ENCODE data around the gene EXOSC7. TPM values are rescaled to one million over a fixed set of nuclear protein-coding genes. Genes with fewer than 3 reads are reported as not detected.

The EXOSC7 gene
- total RNA-seq, 1 experiment from 2014 or later, result 70.9 TPM

DNA sequence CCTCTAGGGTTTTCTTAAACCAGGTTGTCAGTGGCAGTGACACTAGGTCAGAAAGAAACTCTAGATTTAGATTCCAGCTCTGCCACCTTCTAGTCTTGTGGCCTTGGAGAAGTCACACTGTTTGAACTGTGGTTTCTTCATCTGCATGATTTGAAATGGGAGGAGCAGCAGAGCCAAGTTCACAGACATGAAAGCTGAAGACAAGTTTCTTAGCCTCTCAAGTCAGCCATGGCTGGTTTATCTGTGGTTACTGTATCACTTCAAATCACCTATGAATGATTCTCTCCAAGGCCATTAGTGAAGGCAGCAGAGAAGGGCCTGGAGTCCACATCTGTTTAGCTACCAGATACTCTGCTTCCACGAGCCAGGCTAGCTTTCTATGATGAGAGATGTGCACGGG lies 65.6 kb downstream of the EXOSC7 start:
- no peaks in the 10 kb centered on the region for H3K9me3 ChIP-seq
- no peaks in the 10 kb centered on the region for H3K4me1 ChIP-seq
- TF ChIP-seq, protein P1, sequence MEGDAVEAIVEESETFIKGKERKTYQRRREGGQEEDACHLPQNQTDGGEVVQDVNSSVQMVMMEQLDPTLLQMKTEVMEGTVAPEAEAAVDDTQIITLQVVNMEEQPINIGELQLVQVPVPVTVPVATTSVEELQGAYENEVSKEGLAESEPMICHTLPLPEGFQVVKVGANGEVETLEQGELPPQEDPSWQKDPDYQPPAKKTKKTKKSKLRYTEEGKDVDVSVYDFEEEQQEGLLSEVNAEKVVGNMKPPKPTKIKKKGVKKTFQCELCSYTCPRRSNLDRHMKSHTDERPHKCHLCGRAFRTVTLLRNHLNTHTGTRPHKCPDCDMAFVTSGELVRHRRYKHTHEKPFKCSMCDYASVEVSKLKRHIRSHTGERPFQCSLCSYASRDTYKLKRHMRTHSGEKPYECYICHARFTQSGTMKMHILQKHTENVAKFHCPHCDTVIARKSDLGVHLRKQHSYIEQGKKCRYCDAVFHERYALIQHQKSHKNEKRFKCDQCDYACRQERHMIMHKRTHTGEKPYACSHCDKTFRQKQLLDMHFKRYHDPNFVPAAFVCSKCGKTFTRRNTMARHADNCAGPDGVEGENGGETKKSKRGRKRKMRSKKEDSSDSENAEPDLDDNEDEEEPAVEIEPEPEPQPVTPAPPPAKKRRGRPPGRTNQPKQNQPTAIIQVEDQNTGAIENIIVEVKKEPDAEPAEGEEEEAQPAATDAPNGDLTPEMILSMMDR (IDR thresholded peaks at IDR 0.05; ENCODE audit: insufficient read depth in 1 of 2, low read depth in 1 of 2, low read length in 1 of 2, severe bottlenecking in 1 of 2, unreplicated experiment in 1 of 2), result no peak
- no TSS peak for BruUV-seq (replicated peaks)
- Mint-ChIP-seq H3K4me3 (ENCODE audit: unreplicated experiment) (no peak overlapping the region), H3K27ac (ENCODE audit: unreplicated experiment) (no peak overlapping the region), H3K27me3 (ENCODE audit: insufficient read depth, unreplicated experiment) (peaks cover 4% of the 10 kb centered on the region), H3K4me1 (ENCODE audit: low read depth, unreplicated experiment) (peaks cover 6% of the 10 kb centered on the region), H3K36me3 (ENCODE audit: insufficient read depth, unreplicated experiment) (no peaks in the 10 kb centered on the region), H3K9me3 (ENCODE audit: unreplicated experiment) (no peaks in the 10 kb centered on the region)
- POLR2A ChIA-PET, result no interaction called here
- CTCF ChIA-PET, result interaction anchor here (0.7 to 3.8 kb wide), 5 partner anchors 9 to 168 kb away, joined by 3 to 66 read pairs (median 3); no protein-coding TSS in a partner anchor
- no peak overlapping the region for H3K4me3 ChIP-seq (ENCODE audit: low read depth, low read length)
- no peaks in the 10 kb centered on the region for H3K36me3 ChIP-seq (ENCODE audit: control insufficient read depth, insufficient read depth, low read length)
- intact Hi-C loops (cut with micrococcal nuclease; ENCODE audit: unreplicated experiment), result loop anchor here (2.0 kb wide), 1 partner anchor 457 kb away; no protein-coding TSS in a partner anchor
- no peak for DNase-seq
- no peaks in the 10 kb centered on the region for H3K27me3 ChIP-seq (replicated peaks; ENCODE audit: control insufficient read depth, insufficient read depth, low read length)

DNA sequence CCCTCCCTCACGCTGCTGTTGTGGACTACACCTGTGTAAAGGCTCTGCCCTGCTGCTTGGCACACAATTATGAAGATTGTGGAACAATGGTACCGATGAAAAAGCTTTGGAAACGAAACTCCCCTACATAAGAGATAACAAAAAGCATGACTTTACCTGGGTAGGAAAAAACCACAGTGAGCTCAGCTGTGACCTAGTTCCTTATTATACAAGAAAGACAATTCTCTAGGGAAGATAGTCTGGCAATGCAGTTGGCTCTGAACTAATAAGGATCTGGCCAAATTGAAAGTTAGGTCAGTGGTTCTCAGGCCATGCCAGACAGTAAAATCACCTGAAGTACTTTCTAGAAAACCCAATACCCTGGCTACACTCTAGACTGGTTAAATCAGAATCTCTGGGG lies 66.1 kb downstream of the EXOSC7 start:
- Mint-ChIP-seq H3K27me3 (ENCODE audit: insufficient read depth, unreplicated experiment) (peaks cover 4% of the 10 kb centered on the region), H3K4me3 (ENCODE audit: unreplicated experiment) (no peak overlapping the region), H3K36me3 (ENCODE audit: insufficient read depth, unreplicated experiment) (no peaks in the 10 kb centered on the region), H3K27ac (ENCODE audit: unreplicated experiment) (no peak overlapping the region), H3K9me3 (ENCODE audit: unreplicated experiment) (no peaks in the 10 kb centered on the region), H3K4me1 (ENCODE audit: low read depth, unreplicated experiment) (peaks cover 6% of the 10 kb centered on the region)
- DNase-seq, result no peak
- H3K36me3 ChIP-seq (ENCODE audit: control insufficient read depth, insufficient read depth, low read length), result no peaks in the 10 kb centered on the region
- no peaks in the 10 kb centered on the region for H3K9me3 ChIP-seq
- no TSS peak for BruUV-seq (replicated peaks)
- POLR2A ChIA-PET, result interaction anchor here (1.1 kb wide), 1 partner anchor 168 kb away, joined by 4 read pairs; no protein-coding TSS in a partner anchor
- CTCF ChIA-PET, result interaction anchor here (1.0 to 3.8 kb wide), 4 partner anchors 13 to 252 kb away, joined by 3 to 66 read pairs (median 5); no protein-coding TSS in a partner anchor
- H3K4me1 ChIP-seq, result no peaks in the 10 kb centered on the region
- no peak overlapping the region for H3K4me3 ChIP-seq (ENCODE audit: low read depth, low read length)
- TF ChIP-seq, protein P1 (IDR thresholded peaks at IDR 0.05; ENCODE audit: insufficient read depth in 1 of 2, low read depth in 1 of 2, low read length in 1 of 2, severe bottlenecking in 1 of 2, unreplicated experiment in 1 of 2), result no peak
- intact Hi-C loops (cut with micrococcal nuclease; ENCODE audit: unreplicated experiment), result loop anchor here (2.0 kb wide), 1 partner anchor 457 kb away; no protein-coding TSS in a partner anchor
- no peaks in the 10 kb centered on the region for H3K27me3 ChIP-seq (replicated peaks; ENCODE audit: control insufficient read depth, insufficient read depth, low read length)

DNA sequence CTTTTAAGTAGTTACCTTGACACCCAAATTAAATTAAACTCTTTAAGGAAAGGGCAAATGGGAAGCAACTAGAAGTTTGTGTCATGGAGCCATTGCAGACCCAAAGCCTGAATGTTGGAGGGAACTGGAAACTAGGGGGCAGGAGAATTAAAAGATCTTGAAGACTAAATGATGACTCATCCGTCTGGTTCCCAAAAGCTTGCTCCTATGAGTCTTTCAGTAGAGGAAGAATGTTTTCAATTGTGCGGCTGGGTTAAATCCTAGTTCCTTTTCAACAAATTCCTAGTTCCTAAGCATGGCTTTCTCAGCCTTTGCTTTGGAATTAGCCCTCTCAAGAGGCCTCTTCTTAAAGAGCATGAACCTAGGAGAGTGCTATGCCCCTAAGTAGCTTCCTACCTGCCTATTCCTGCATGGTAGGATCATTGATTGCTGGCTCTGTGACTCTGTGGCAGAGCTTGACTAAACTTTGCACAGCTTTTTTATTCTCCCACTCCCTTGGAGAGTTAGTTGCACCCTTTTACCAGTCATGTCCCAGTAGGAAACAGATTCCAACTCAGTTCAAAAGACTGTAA lies 67.8 kb downstream of the EXOSC7 start:
- TF ChIP-seq, protein P1 (IDR thresholded peaks at IDR 0.05; ENCODE audit: insufficient read depth in 1 of 2, low read depth in 1 of 2, low read length in 1 of 2, severe bottlenecking in 1 of 2, unreplicated experiment in 1 of 2), result no peak
- no peak overlapping the region for H3K4me3 Mint-ChIP-seq (ENCODE audit: unreplicated experiment)
- no peaks in the 10 kb centered on the region for H3K27me3 ChIP-seq (replicated peaks; ENCODE audit: control insufficient read depth, insufficient read depth, low read length)
- CTCF ChIA-PET, result interaction anchor here (0.7 to 3.8 kb wide), 2 partner anchors 166 to 330 kb away, joined by 4 to 66 read pairs; no protein-coding TSS in a partner anchor
- no peaks in the 10 kb centered on the region for H3K36me3 ChIP-seq (ENCODE audit: control insufficient read depth, insufficient read depth, low read length)
- POLR2A ChIA-PET, result no interaction called here
- no peaks in the 10 kb centered on the region for H3K9me3 ChIP-seq
- no TSS peak for BruUV-seq (replicated peaks)
- no peak for DNase-seq
- peaks cover 4% of the 10 kb centered on the region for H3K27me3 Mint-ChIP-seq (ENCODE audit: insufficient read depth, unreplicated experiment)
- intact Hi-C loops (cut with micrococcal nuclease; ENCODE audit: unreplicated experiment), result loop anchor here (2.0 kb wide), 1 partner anchor 455 kb away; no protein-coding TSS in a partner anchor
- peaks cover 6% of the 10 kb centered on the region for H3K4me1 Mint-ChIP-seq (ENCODE audit: low read depth, unreplicated experiment)
- H3K36me3 Mint-ChIP-seq (ENCODE audit: insufficient read depth, unreplicated experiment), result no peaks in the 10 kb centered on the region
- H3K4me1 ChIP-seq, result no peaks in the 10 kb centered on the region
- H3K27ac Mint-ChIP-seq (ENCODE audit: unreplicated experiment), result no peak overlapping the region
- no peaks in the 10 kb centered on the region for H3K9me3 Mint-ChIP-seq (ENCODE audit: unreplicated experiment)
- H3K4me3 ChIP-seq (ENCODE audit: low read depth, low read length), result no peak overlapping the region

Data from Caco-2 (cell line).